HEK293 (cell line): ENCODE results near the gene SUPT4H1.

Source experiments
- CTCF ChIA-PET: fragments of 350-600 bp; formaldehyde crosslinking; extraction: SDS; loops from one replicate; lab custom pipeline; 2021; ENCODE audit warnings: antibody characterized with exemption; lab: Yijun Ruan, JAX
- POLR2A ChIA-PET: fragments of 300-600 bp; formaldehyde crosslinking; extraction: SDS; loops from one replicate; lab custom pipeline; 2020; ENCODE audit warnings: antibody characterized with exemption, inconsistent platforms; lab: Yijun Ruan, JAX
- H3K27ac ChIP-seq: fragments of 200-500 bp; sonication (Bioruptor generic); 2 replicates; pipeline ENCODE4 v1.5.1; 2014; ENCODE audit warnings: low read depth, low read length, control low read depth, inconsistent platforms; ENCODE audit errors: extremely low read depth
- H3K36me3 ChIP-seq, 2 experiments: fragments of 200-500 bp in 1 of 2; sonication (Bioruptor generic) in 1 of 2; 1 replicate in 1 of 2; 2 replicates in 1 of 2; pipeline ENCODE4 v1.5.1; 2014 to 2017; ENCODE audit warnings: inconsistent platforms in 2 of 2, low read length in 2 of 2; ENCODE audit not compliant: control insufficient read depth in 2 of 2, insufficient read depth in 1 of 2
- H3K4me1 ChIP-seq: fragments of 200-500 bp; sonication (Bioruptor generic); 2 replicates; pipeline ENCODE4 v1.5.1; 2014; ENCODE audit warnings: mild to moderate bottlenecking, low read length, inconsistent platforms; ENCODE audit not compliant: control insufficient read depth, insufficient read depth
- H3K4me3 ChIP-seq: 2 replicates; pipeline ENCODE4 v1.5.1; 2011; ENCODE audit warnings: low read depth, mild to moderate bottlenecking, control low read depth, low read length, moderate library complexity
- H3K9me3 ChIP-seq: fragments of 200-500 bp; sonication (Bioruptor generic); 2 replicates; pipeline ENCODE4 v1.5.1; 2014; ENCODE audit warnings: low read depth, low read length, inconsistent platforms; ENCODE audit not compliant: control insufficient read depth, insufficient read depth
- BCL11B ChIP-seq: fragments of 450-650 bp; formaldehyde crosslinking; IDR thresholded peaks from 2 replicates; pipeline ENCODE4 v1.5.1; 2016; ENCODE audit warnings: low read depth, missing biosample characterization, missing genetic modification characterization
- HOXA7 ChIP-seq: sonication (generic); formaldehyde crosslinking; IDR thresholded peaks from 2 replicates; pipeline ENCODE4 v1.8.1; 2022; ENCODE audit warnings: missing genetic modification reagents, borderline replicate concordance
- HOXC10 ChIP-seq: sonication (generic); formaldehyde crosslinking; IDR thresholded peaks from 2 replicates; pipeline ENCODE4 v1.8.1; 2023; ENCODE audit warnings: mild to moderate bottlenecking, missing genetic modification reagents
- KLF7 ChIP-seq: fragments of 450-650 bp; formaldehyde crosslinking; IDR thresholded peaks from 2 replicates; pipeline ENCODE4 v1.5.1; 2016; ENCODE audit warnings: missing biosample characterization, missing genetic modification characterization, borderline replicate concordance
- SCRT1 ChIP-seq: fragments of 450-650 bp; formaldehyde crosslinking; IDR thresholded peaks from 2 replicates; pipeline ENCODE4 v1.5.1; 2016; ENCODE audit warnings: missing biosample characterization, missing genetic modification characterization, borderline replicate concordance
- ZBTB21 ChIP-seq: fragments of 450-650 bp; formaldehyde crosslinking; IDR thresholded peaks from 2 replicates; pipeline ENCODE4 v1.5.1; 2017; ENCODE audit warnings: missing biosample characterization, missing genetic modification characterization
- ZFP3 ChIP-seq: fragments of 450-650 bp; formaldehyde crosslinking; IDR thresholded peaks from 2 replicates; pipeline ENCODE4 v1.5.1; 2016; ENCODE audit warnings: low read depth, missing biosample characterization, missing genetic modification characterization
- ZNF24 ChIP-seq: fragments of 450-650 bp; formaldehyde crosslinking; IDR thresholded peaks from 2 replicates; pipeline ENCODE4 v1.5.1; 2016; ENCODE audit warnings: missing biosample characterization, missing genetic modification characterization
- ZNF302 ChIP-seq: fragments of 450-650 bp; formaldehyde crosslinking; IDR thresholded peaks from 2 replicates; pipeline ENCODE4 v1.5.1; 2016; ENCODE audit warnings: missing biosample characterization, missing genetic modification characterization, low read depth
- ZNF335 ChIP-seq: fragments of 450-650 bp; formaldehyde crosslinking; conservative IDR thresholded peaks from 2 replicates; pipeline ENCODE4 v1.5.1; 2016; ENCODE audit warnings: missing biosample characterization, missing genetic modification characterization
- ZNF473 ChIP-seq: fragments of 450-650 bp; formaldehyde crosslinking; IDR thresholded peaks from 2 replicates; pipeline ENCODE4 v1.5.1; 2017; ENCODE audit warnings: missing biosample characterization, missing genetic modification characterization
- ZNF548 ChIP-seq: fragments of 450-650 bp; formaldehyde crosslinking; IDR thresholded peaks from 2 replicates; pipeline ENCODE4 v1.5.1; 2016; ENCODE audit warnings: missing biosample characterization, missing genetic modification characterization
- ZNF558 ChIP-seq: fragments of 450-650 bp; formaldehyde crosslinking; IDR thresholded peaks from 2 replicates; pipeline ENCODE4 v1.5.1; 2016; ENCODE audit warnings: missing biosample characterization, missing genetic modification characterization
- ZNF621 ChIP-seq: fragments of 450-650 bp; formaldehyde crosslinking; IDR thresholded peaks from 2 replicates; pipeline ENCODE4 v1.5.1; 2017; ENCODE audit warnings: missing biosample characterization, missing genetic modification characterization
- ZNF843 ChIP-seq: fragments of 450-650 bp; formaldehyde crosslinking; IDR thresholded peaks from 2 replicates; pipeline ENCODE4 v1.5.1; 2016; ENCODE audit warnings: missing biosample characterization, missing genetic modification characterization
- TF ChIP-seq, protein P1 (sequence below): IDR thresholded peaks from 2 replicates; pipeline ENCODE4 v1.6.1; 2011; ENCODE audit warnings: mild to moderate bottlenecking, low read depth, low read length, borderline replicate concordance
- TF ChIP-seq, protein P2 (sequence below): fragments of 450-650 bp; formaldehyde crosslinking; IDR thresholded peaks from 2 replicates; pipeline ENCODE4 v1.5.1; 2017; ENCODE audit warnings: missing biosample characterization, missing genetic modification characterization
- TF ChIP-seq, protein P3 (sequence below): fragments of 450-650 bp; IDR thresholded peaks from 2 replicates; pipeline ENCODE4 v1.5.1; 2018; ENCODE audit warnings: missing biosample characterization, mild to moderate bottlenecking, missing genetic modification characterization
- TF ChIP-seq, protein P4 (sequence below): fragments of 450-650 bp; formaldehyde crosslinking; IDR thresholded peaks from 2 replicates; pipeline ENCODE4; 2016; ENCODE audit warnings: missing biosample characterization, missing genetic modification characterization
- TF ChIP-seq, protein P5 (sequence below): fragments of 450-650 bp; formaldehyde crosslinking; optimal IDR thresholded peaks from 2 replicates; pipeline ENCODE3; 2016; ENCODE audit warnings: missing biosample characterization, mild to moderate bottlenecking, missing genetic modification characterization

The SUPT4H1 gene

DNA sequence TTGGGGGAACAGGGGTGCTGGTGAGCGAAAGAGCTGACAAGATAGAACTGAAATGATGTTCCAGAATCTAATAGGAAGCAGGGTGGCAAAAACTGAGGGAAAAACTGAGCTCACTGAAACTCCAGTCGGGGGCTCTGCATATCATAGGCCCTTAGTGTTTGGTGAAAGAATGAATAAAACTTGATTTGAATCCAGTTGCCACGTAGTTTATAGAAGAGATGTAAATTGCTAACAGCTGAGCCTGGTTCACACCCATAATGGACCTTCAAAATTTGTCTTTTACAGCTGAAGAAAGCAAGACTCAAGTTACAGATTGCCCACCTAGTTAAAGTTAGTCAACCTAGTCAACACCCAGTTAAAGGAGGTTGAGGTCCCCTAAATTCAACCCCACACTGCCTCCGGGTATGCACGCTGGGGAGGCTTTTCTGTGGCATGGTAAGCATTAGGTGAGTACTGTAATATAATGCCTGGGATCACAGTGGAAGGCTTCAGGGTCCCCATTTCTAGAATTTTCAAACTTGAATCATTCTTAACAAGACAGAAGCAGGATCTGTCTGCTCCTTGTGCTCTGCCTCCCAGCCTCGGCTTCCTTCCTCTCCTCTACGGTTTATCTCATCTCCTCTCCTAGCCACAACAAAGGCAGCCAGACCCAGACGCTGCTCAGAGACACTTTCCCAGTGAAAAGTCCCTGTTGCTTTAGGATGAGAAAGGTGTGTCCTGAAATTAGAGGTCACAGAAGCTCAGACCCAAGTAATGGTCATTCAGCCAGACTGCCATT is 26.9 kb upstream of the SUPT4H1 start:
- ChIA-PET CTCF (interaction anchor here (0.5 to 1.4 kb wide), 2 partner anchors 27 to 39 kb away, joined by 3 to 7 read pairs; partner anchors contain the start of genes RNF43 and SUPT4H1), POLR2A (interaction anchor here (1.0 to 4.1 kb wide), 2 partner anchors 27 to 39 kb away, joined by 3 to 11 read pairs; partner anchors contain the start of genes RNF43 and SUPT4H1)
- Histone ChIP-seq H3K4me3 (no peak overlapping the region), H3K36me3 (no peaks in the 10 kb centered on the region), H3K27ac (no peak overlapping the region), H3K9me3 (no peaks in the 10 kb centered on the region), H3K4me1 (peaks cover 11% of the 10 kb centered on the region)
- no peak for TF ChIP-seq ZNF335 (tag by site-specific recombination)
- TF ChIP-seq, protein P1, sequence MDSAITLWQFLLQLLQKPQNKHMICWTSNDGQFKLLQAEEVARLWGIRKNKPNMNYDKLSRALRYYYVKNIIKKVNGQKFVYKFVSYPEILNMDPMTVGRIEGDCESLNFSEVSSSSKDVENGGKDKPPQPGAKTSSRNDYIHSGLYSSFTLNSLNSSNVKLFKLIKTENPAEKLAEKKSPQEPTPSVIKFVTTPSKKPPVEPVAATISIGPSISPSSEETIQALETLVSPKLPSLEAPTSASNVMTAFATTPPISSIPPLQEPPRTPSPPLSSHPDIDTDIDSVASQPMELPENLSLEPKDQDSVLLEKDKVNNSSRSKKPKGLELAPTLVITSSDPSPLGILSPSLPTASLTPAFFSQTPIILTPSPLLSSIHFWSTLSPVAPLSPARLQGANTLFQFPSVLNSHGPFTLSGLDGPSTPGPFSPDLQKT = no peak
- no peak for TF ChIP-seq BCL11B
- TF ChIP-seq ZNF558 (tag by site-specific recombination) = no peak
- TF ChIP-seq ZBTB21 (tag by site-specific recombination) = no peak
- TF ChIP-seq HOXA7 (CRISPR knock-in tag) = no peak
- TF ChIP-seq ZNF548 (tag by site-specific recombination) = no peak

DNA sequence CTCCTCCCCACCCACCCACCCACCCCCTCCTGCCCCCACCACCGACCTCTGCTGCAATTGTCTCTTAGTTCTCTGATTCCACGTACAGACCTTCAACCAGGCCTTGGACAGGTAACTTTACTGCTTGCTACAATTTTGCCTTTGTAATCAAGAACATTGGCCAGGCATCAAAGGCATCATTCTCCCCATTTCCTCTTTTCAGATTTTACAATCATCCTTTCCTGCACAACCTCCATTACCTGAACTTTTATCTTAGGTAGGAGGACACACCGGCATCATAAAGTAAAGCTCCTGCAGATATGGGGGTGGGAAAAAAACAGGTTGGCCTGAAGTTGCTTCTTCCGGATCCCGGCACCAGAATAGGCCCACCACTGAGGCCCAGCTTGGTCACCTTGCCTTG is 25.7 kb upstream of the SUPT4H1 start:
- Histone ChIP-seq H3K36me3 (no peaks in the 10 kb centered on the region), H3K27ac (no peak overlapping the region), H3K9me3 (no peaks in the 10 kb centered on the region), H3K4me3 (no peak overlapping the region), H3K4me1 (peaks cover 7% of the 10 kb centered on the region)
- TF ChIP-seq ZNF24 (no peak), ZNF302 (no peak), ZFP3 (tag by site-specific recombination) (no peak), SCRT1 (tag by site-specific recombination) (no peak)
- TF ChIP-seq, protein P2, sequence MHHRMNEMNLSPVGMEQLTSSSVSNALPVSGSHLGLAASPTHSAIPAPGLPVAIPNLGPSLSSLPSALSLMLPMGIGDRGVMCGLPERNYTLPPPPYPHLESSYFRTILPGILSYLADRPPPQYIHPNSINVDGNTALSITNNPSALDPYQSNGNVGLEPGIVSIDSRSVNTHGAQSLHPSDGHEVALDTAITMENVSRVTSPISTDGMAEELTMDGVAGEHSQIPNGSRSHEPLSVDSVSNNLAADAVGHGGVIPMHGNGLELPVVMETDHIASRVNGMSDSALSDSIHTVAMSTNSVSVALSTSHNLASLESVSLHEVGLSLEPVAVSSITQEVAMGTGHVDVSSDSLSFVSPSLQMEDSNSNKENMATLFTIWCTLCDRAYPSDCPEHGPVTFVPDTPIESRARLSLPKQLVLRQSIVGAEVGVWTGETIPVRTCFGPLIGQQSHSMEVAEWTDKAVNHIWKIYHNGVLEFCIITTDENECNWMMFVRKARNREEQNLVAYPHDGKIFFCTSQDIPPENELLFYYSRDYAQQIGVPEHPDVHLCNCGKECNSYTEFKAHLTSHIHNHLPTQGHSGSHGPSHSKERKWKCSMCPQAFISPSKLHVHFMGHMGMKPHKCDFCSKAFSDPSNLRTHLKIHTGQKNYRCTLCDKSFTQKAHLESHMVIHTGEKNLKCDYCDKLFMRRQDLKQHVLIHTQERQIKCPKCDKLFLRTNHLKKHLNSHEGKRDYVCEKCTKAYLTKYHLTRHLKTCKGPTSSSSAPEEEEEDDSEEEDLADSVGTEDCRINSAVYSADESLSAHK (tag by site-specific recombination) = no peak
- TF ChIP-seq, protein P3, sequence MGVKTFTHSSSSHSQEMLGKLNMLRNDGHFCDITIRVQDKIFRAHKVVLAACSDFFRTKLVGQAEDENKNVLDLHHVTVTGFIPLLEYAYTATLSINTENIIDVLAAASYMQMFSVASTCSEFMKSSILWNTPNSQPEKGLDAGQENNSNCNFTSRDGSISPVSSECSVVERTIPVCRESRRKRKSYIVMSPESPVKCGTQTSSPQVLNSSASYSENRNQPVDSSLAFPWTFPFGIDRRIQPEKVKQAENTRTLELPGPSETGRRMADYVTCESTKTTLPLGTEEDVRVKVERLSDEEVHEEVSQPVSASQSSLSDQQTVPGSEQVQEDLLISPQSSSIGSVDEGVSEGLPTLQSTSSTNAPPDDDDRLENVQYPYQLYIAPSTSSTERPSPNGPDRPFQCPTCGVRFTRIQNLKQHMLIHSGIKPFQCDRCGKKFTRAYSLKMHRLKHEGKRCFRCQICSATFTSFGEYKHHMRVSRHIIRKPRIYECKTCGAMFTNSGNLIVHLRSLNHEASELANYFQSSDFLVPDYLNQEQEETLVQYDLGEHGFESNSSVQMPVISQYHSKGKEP (tag by site-specific recombination) = no peak
- ChIA-PET POLR2A (no interaction called here), CTCF (no interaction called here)

DNA sequence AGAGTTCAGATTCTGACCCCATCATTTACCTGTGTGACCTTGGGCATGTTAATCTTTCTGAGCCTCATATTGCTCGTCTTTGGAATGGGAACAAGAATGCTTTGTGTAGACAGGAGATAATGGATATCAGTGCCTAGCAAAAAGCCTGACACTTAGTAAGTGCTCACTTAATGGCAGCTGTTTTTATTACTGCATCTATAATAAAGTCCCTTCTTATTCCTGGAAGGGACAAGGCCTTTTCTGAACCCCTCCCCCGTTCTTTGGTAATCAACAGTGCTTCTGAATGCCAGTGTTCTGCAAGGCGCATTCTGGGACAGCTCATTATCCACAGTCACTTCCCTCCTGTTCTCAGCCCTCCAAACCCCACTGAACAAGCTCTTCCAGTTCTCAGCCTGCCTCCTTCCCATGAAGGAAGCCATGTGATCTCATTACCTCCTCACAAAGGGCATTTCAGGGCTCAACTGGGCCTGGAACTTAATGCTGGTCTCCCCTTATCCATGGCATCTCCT is 25.1 kb upstream of the SUPT4H1 start:
- H3K4me3 ChIP-seq = no peak overlapping the region
- ChIA-PET POLR2A (interaction anchor here (1.5 kb wide), 1 partner anchor 25 kb away, joined by 6 read pairs; the partner anchor contains the start of gene SUPT4H1), CTCF (interaction anchor here (0.9 kb wide), 1 partner anchor 40 kb away, joined by 4 read pairs; the partner anchor contains the start of gene RNF43)
- H3K27ac ChIP-seq = no peak overlapping the region
- H3K9me3 ChIP-seq = no peaks in the 10 kb centered on the region
- H3K4me1 ChIP-seq = peaks cover 4% of the 10 kb centered on the region; the same call in 1 of the 2 replicates
- no peaks in the 10 kb centered on the region for H3K36me3 ChIP-seq
- TF ChIP-seq, protein P4, sequence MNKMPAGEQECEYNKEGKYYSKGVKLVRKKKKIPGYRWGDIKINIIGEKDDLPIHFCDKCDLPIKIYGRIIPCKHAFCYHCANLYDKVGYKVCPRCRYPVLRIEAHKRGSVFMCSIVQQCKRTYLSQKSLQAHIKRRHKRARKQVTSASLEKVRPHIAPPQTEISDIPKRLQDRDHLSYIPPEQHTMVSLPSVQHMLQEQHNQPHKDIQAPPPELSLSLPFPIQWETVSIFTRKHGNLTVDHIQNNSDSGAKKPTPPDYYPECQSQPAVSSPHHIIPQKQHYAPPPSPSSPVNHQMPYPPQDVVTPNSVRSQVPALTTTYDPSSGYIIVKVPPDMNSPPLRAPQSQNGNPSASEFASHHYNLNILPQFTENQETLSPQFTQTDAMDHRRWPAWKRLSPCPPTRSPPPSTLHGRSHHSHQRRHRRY = no peak
- TF ChIP-seq ZNF843 (tag by site-specific recombination) = no peak
- TF ChIP-seq, protein P5, sequence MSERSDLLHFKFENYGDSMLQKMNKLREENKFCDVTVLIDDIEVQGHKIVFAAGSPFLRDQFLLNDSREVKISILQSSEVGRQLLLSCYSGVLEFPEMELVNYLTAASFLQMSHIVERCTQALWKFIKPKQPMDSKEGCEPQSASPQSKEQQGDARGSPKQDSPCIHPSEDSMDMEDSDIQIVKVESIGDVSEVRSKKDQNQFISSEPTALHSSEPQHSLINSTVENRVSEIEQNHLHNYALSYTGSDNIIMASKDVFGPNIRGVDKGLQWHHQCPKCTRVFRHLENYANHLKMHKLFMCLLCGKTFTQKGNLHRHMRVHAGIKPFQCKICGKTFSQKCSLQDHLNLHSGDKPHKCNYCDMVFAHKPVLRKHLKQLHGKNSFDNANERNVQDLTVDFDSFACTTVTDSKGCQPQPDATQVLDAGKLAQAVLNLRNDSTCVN (tag by site-specific recombination) = no peak
- no peak for TF ChIP-seq KLF7 (tag by site-specific recombination)
- TF ChIP-seq HOXC10 (CRISPR knock-in tag) = no peak
- TF ChIP-seq ZNF621 (tag by site-specific recombination) = no peak
- no peak for TF ChIP-seq ZNF473
